Mammary microvascular endothelial cell (primary cell): Measurements from ENCODE around the gene SLC22A13. TPM values are rescaled to one million over a fixed set of nuclear protein-coding genes. Genes with fewer than 3 reads are reported as not detected.

ENCODE experiments used
- total RNA-seq: library from RNA; depleted of rRNA; stranded (reverse); fragments of >200 nt; gene quantifications from 2 replicates; pipeline ENCODE4 v1.2.3, GENCODE V29; 2015

The SLC22A13 gene, protein sequence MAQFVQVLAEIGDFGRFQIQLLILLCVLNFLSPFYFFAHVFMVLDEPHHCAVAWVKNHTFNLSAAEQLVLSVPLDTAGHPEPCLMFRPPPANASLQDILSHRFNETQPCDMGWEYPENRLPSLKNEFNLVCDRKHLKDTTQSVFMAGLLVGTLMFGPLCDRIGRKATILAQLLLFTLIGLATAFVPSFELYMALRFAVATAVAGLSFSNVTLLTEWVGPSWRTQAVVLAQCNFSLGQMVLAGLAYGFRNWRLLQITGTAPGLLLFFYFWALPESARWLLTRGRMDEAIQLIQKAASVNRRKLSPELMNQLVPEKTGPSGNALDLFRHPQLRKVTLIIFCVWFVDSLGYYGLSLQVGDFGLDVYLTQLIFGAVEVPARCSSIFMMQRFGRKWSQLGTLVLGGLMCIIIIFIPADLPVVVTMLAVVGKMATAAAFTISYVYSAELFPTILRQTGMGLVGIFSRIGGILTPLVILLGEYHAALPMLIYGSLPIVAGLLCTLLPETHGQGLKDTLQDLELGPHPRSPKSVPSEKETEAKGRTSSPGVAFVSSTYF
- total RNA-seq, result 0.07 TPM in 1 of 2 replicates, not detected in the other

GRCh38 chr3:38265604-38266307 is at the start of gene SLC22A13:
Gene SLC22A13 (plus strand): TSS chr3:38265812. CDS start chr3:38265861, 49 bp downstream.

DNA sequence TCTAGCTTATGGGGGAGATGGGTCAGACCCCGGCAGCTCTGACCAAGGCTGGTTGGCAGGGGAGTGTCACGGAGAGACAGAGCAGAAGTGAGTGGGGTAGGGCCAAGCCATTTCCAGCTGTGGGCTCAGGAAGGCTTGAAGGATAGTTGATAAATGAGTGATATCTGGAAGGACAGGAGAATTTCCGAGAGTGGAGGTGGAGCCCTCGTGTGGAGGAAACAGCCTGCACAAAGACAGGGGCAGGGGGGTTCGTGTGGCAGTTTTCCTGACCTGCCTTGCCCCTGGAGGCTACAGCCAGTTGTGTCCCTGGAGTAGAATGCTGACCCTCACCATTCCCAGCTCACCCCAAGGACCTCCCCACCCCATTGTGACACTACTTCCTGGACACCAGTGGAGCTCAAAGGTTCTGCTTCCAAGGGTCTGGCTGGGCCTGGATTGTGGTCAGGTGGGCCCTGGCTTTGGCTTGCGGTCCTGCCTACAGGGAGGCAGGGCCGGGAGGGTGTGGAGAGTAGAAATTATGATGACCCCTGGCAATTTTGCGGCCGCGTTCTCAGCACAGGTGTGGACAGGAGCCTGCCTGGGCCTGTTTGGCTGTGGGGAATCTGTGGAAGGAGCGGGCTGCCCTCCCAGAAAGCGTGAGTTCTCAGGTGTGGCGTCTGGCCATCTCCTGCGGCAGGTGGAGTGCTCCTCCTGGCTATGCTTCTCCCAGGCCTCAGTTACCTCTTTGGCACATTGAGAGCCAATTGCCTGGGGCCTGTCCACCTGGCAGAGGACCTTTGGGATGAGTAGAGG is 16.5 kb downstream of the SLC22A13 start, which contains the start of gene SLC22A14:
TSS of gene SLC22A14 (plus strand) at position 400 of the 792 bp plus-strand sequence. CDS start 23,733 bp downstream, outside the sequence.

Other genes starting within 250 kb of the SLC22A13 start
- 11.5 and 12.6 TPM in 2 replicates for gene PLCD1, start 236.2 kb upstream of the SLC22A13 start, total RNA-seq
- gene DLEC1, start 226.6 kb upstream of the SLC22A13 start, total RNA-seq, result not detected in 2 replicates
- 49.4 and 49.7 TPM in 2 replicates for gene ACAA1, start 128.7 kb upstream of the SLC22A13 start, total RNA-seq
- 38.0 and 45.5 TPM in 2 replicates for gene MYD88, start 127.2 kb upstream of the SLC22A13 start, total RNA-seq
- 20.0 and 20.6 TPM in 2 replicates for gene OXSR1, start 100.3 kb upstream of the SLC22A13 start, total RNA-seq
- not detected in 2 replicates for gene SLC22A14, start 16.5 kb downstream of the SLC22A13 start, total RNA-seq
- gene XYLB, start 81.0 kb downstream of the SLC22A13 start, total RNA-seq, result 1.9 and 4.4 TPM in 2 replicates
- 1.1 and 1.4 TPM in 2 replicates for gene ACVR2B, start 188.1 kb downstream of the SLC22A13 start, total RNA-seq
- gene EXOG, start 230.5 kb downstream of the SLC22A13 start, total RNA-seq, result 8.7 and 15.9 TPM in 2 replicates